Epithelial cell of prostate (primary cell): ENCODE results near the gene BMP6.

Source experiments
- DNase-seq: peaks from one replicate; pipeline ENCODE4 v3.0.0-alpha.2; 2011; ENCODE audit warnings: low read depth, low spot score
- H3K27ac ChIP-seq: fragments of 450-650 bp; 2 replicates; pipeline ENCODE4 v1.5.1; 2017; ENCODE audit warnings: mild to moderate bottlenecking

The BMP6 gene

GRCh38 chr6:7707787-7708186, 18.1 kb upstream of the BMP6 start:
- no peak for DNase-seq
- H3K27ac ChIP-seq: no peak overlapping the region

- no peak for DNase-seq
- no peak overlapping the region for H3K27ac ChIP-seq
Observed at GRCh38 chr6:7719364-7719850, 6.5 kb upstream of the BMP6 start.

- no peak for DNase-seq
- H3K27ac ChIP-seq: no peak overlapping the region
Observed at GRCh38 chr6:7720346-7720745, 5.6 kb upstream of the BMP6 start.

GRCh38 chr6:7721649-7722048, 4.2 kb upstream of the BMP6 start:
- DNase-seq: no peak
- no peak overlapping the region for H3K27ac ChIP-seq

- no peak overlapping the region for H3K27ac ChIP-seq
- no peak for DNase-seq
Observed at GRCh38 chr6:7723041-7723447, 2.9 kb upstream of the BMP6 start.

GRCh38 chr6:7723554-7723953, 2.3 kb upstream of the BMP6 start:
- no peak for DNase-seq
- no peak overlapping the region for H3K27ac ChIP-seq

- H3K27ac ChIP-seq: no peak overlapping the region
Observed at GRCh38 chr6:7725412-7725811, 487 bp upstream of the BMP6 start.

GRCh38 chr6:7726416-7727085, 652 bp downstream of the BMP6 start:
- H3K27ac ChIP-seq: no peak overlapping the region
- DNase-seq: no peak

More at GRCh38 chr6:7725412-7725811, 487 bp upstream of the BMP6 start:
- no peak for DNase-seq

GRCh38 chr6:7727086-7727945, 1.4 kb downstream of the BMP6 start:
- DNase-seq: no peak
- no peak overlapping the region for H3K27ac ChIP-seq

- H3K27ac ChIP-seq: no peak overlapping the region
Observed at GRCh38 chr6:7727946-7728854, 2.3 kb downstream of the BMP6 start.

GRCh38 chr6:7728855-7729590, 3.1 kb downstream of the BMP6 start:
- no peak overlapping the region for H3K27ac ChIP-seq
- no peak for DNase-seq

More at GRCh38 chr6:7727946-7728854, 2.3 kb downstream of the BMP6 start:
- DNase-seq: no peak

- no peak for DNase-seq
- H3K27ac ChIP-seq: peak overlapping the region; percentile 73
Observed at GRCh38 chr6:7730001-7730783, 4.3 kb downstream of the BMP6 start.

GRCh38 chr6:7730784-7731227, 4.9 kb downstream of the BMP6 start:
- peak overlapping the region; percentile 73 for H3K27ac ChIP-seq
- peak; percentile 70 for DNase-seq

- DNase-seq: no peak
- H3K27ac ChIP-seq: peak overlapping the region; percentile 73
Observed at GRCh38 chr6:7731294-7731693, 5.4 kb downstream of the BMP6 start.

- no peak for DNase-seq
- no peak overlapping the region for H3K27ac ChIP-seq
Observed at GRCh38 chr6:7732228-7732627, 6.3 kb downstream of the BMP6 start.

- no peak for DNase-seq
- H3K27ac ChIP-seq: no peak overlapping the region
Observed at GRCh38 chr6:7734707-7735383, 8.9 kb downstream of the BMP6 start.

GRCh38 chr6:7737106-7737505, 11.2 kb downstream of the BMP6 start:
- no peak overlapping the region for H3K27ac ChIP-seq
- no peak for DNase-seq

- H3K27ac ChIP-seq: no peak overlapping the region
- no peak for DNase-seq
Observed at GRCh38 chr6:7737867-7738266, 12.0 kb downstream of the BMP6 start.
